Nephron (organoid): Measurements from ENCODE around the gene E2F4.
A peak's percentile ranks its signal among the peaks of the same experiment; 100 is the strongest.

ENCODE experiments used
- H3K27ac Mint-ChIP-seq, 3 experiments: 2 replicates each; pipeline ENCODE4 v1.8.0; 2020; ENCODE audit warnings: mixed read lengths in 3 of 3, mild to moderate bottlenecking in 2 of 3, moderate library complexity in 1 of 3
- H3K27me3 Mint-ChIP-seq: 2 replicates; pipeline ENCODE4 v1.8.0; 2021; ENCODE audit warnings: low read depth, mild to moderate bottlenecking, moderate library complexity, mixed read lengths
- H3K36me3 Mint-ChIP-seq: 2 replicates; pipeline ENCODE4 v1.8.0; 2020; ENCODE audit warnings: low read depth, mixed read lengths
- H3K4me1 Mint-ChIP-seq: 2 replicates; pipeline ENCODE4 v1.8.0; 2020; ENCODE audit warnings: mixed read lengths
- H3K4me3 Mint-ChIP-seq, 3 experiments: 2 replicates each; pipeline ENCODE4 v1.8.0; 2020; ENCODE audit warnings: mild to moderate bottlenecking in 3 of 3, mixed read lengths in 3 of 3, moderate library complexity in 2 of 3
- H3K9me3 Mint-ChIP-seq: 2 replicates; pipeline ENCODE4 v1.8.0; 2020; ENCODE audit warnings: mixed read lengths
- CTCF ChIP-seq, 3 experiments: fragments of 200-600 bp; sonication (generic); IDR thresholded peaks; one replicate each; pipeline ENCODE4 v1.5.0; 2021; ENCODE audit warnings: antibody characterized with exemption in 3 of 3; ENCODE audit not compliant: unreplicated experiment in 3 of 3

The E2F4 gene

GRCh38 chr16:67170949-67171649 lies 20.9 kb upstream of the E2F4 start:
- Mint-ChIP-seq H3K36me3 (peaks cover 5% of the 10 kb centered on the region), H3K27ac (peak overlapping the region; percentile 13 to 36 (median 21)), H3K27me3 (peaks cover 87% of the 10 kb centered on the region), H3K4me1 (peaks cover 50% of the 10 kb centered on the region), H3K9me3 (no peaks in the 10 kb centered on the region), H3K4me3 (peak overlapping the region; percentile 79 to 85 (median 82))
- TF ChIP-seq CTCF (IDR thresholded peaks at IDR 0.05; ENCODE audit: unreplicated experiment in 3 of 3), result no peak

- Mint-ChIP-seq H3K27me3 (peaks cover 79% of the 10 kb centered on the region), H3K4me1 (peaks cover 45% of the 10 kb centered on the region), H3K27ac (peak overlapping the region in 1 of 3 experiments; percentile 18), H3K36me3 (peaks cover 17% of the 10 kb centered on the region), H3K9me3 (no peaks in the 10 kb centered on the region), H3K4me3 (peak overlapping the region; percentile 82 to 85 (median 82))
- no peak for TF ChIP-seq CTCF (IDR thresholded peaks at IDR 0.05; ENCODE audit: unreplicated experiment in 3 of 3)
Measured at GRCh38 chr16:67173323-67173722, 18.6 kb upstream of the E2F4 start.

- peak in 1 of 3 experiments; percentile 14 for TF ChIP-seq CTCF (IDR thresholded peaks at IDR 0.05; ENCODE audit: unreplicated experiment in 3 of 3)
- Mint-ChIP-seq H3K27ac (peak overlapping the region in 1 of 3 experiments; percentile 18), H3K36me3 (peaks cover 20% of the 10 kb centered on the region), H3K4me3 (peak overlapping the region; percentile 82 to 85 (median 82)), H3K27me3 (peaks cover 71% of the 10 kb centered on the region), H3K9me3 (no peaks in the 10 kb centered on the region), H3K4me1 (peaks cover 47% of the 10 kb centered on the region)
Measured at GRCh38 chr16:67173808-67174705, 17.9 kb upstream of the E2F4 start.

- peaks cover 64% of the 10 kb centered on the region for H3K27me3 Mint-ChIP-seq
- H3K4me1 Mint-ChIP-seq, result peaks cover 40% of the 10 kb centered on the region
- H3K36me3 Mint-ChIP-seq, result peaks cover 21% of the 10 kb centered on the region
- H3K27ac Mint-ChIP-seq, result no peak overlapping the region
- H3K9me3 Mint-ChIP-seq, result no peaks in the 10 kb centered on the region
- H3K4me3 Mint-ChIP-seq, result peak overlapping the region in 1 of 3 experiments; percentile 13
- TF ChIP-seq CTCF (IDR thresholded peaks at IDR 0.05; ENCODE audit: unreplicated experiment in 3 of 3), result no peak
Measured at GRCh38 chr16:67174706-67175231, 17.2 kb upstream of the E2F4 start.

- Mint-ChIP-seq H3K4me3 (peak overlapping the region; percentile 29 to 47 (median 40)), H3K9me3 (no peaks in the 10 kb centered on the region), H3K36me3 (peaks cover 21% of the 10 kb centered on the region)
Measured at GRCh38 chr16:67176662-67177061, 15.3 kb upstream of the E2F4 start.

More at GRCh38 chr16:67176662-67177061, 15.3 kb upstream of the E2F4 start:
- Mint-ChIP-seq H3K27ac (no peak overlapping the region), H3K27me3 (peaks cover 49% of the 10 kb centered on the region), H3K4me1 (peaks cover 28% of the 10 kb centered on the region)
- TF ChIP-seq CTCF (IDR thresholded peaks at IDR 0.05; ENCODE audit: unreplicated experiment in 3 of 3), result no peak
